ENCODE results near the gene GRM3.

Gene GRM3

GRCh38 chr7:86790383-86790782, 146.7 kb downstream of the GRM3 start:
- DNase-seq, result no peak

GRCh38 chr7:86792260-86792659, 148.6 kb downstream of the GRM3 start:
- DNase-seq, result no peak

- no peak for DNase-seq
Observed at GRCh38 chr7:86793136-86793535, 149.4 kb downstream of the GRM3 start.

GRCh38 chr7:86814661-86815379, 171.1 kb downstream of the GRM3 start:
- DNase-seq, result peak; percentile 17

GRCh38 chr7:86815556-86815955, 171.8 kb downstream of the GRM3 start:
- no peak for DNase-seq

GRCh38 chr7:86818903-86819302, 175.2 kb downstream of the GRM3 start:
- no peak for DNase-seq

GRCh38 chr7:86823769-86824168, 180.1 kb downstream of the GRM3 start:
- DNase-seq, result no peak

GRCh38 chr7:86825264-86825663, 181.6 kb downstream of the GRM3 start:
- no peak for DNase-seq

- DNase-seq, result no peak
Observed at GRCh38 chr7:86826948-86827347, 183.2 kb downstream of the GRM3 start.

GRCh38 chr7:86833360-86833759, 189.7 kb downstream of the GRM3 start:
- no peak for DNase-seq

GRCh38 chr7:86837235-86837634, 193.5 kb downstream of the GRM3 start:
- DNase-seq, result no peak

GRCh38 chr7:86844608-86845007, 200.9 kb downstream of the GRM3 start:
- DNase-seq, result no peak

GRCh38 chr7:86846494-86847190, 202.9 kb downstream of the GRM3 start:
- no peak for DNase-seq

- DNase-seq, result no peak
Observed at GRCh38 chr7:86848226-86848625, 204.5 kb downstream of the GRM3 start.

- DNase-seq, result no peak
Observed at GRCh38 chr7:86851566-86851965, 207.9 kb downstream of the GRM3 start.

GRCh38 chr7:86863452-86863851, 219.7 kb downstream of the GRM3 start:
- no peak for DNase-seq

GRCh38 chr7:86867163-86867762, 223.6 kb downstream of the GRM3 start:
- DNase-seq, result no peak

- no peak for DNase-seq
Observed at GRCh38 chr7:86876146-86876545, 232.4 kb downstream of the GRM3 start.

GRCh38 chr7:86884152-86884551, 240.4 kb downstream of the GRM3 start:
- DNase-seq, result no peak

GRCh38 chr7:86889501-86889900, 245.8 kb downstream of the GRM3 start:
- DNase-seq, result no peak

- no peak for DNase-seq
Observed at GRCh38 chr7:86898171-86898570, 254.5 kb downstream of the GRM3 start.

- DNase-seq, result no peak
Observed at GRCh38 chr7:86900886-86901285, 257.2 kb downstream of the GRM3 start.

GRCh38 chr7:86904949-86905834, 261.5 kb downstream of the GRM3 start:
- peak; percentile 30 for DNase-seq

Data from hematopoietic multipotent progenitor cell treated with erythropoietin and hydrocortisone succinate and interleukin-3 and kit ligand, for 8 days (in vitro differentiated cells).